KMS-11 (cell line): ENCODE data around the gene FRMD4A.

ENCODE experiments used
- H2AFZ ChIP-seq: fragments of 200-600 bp; sonication (generic); 2 replicates; pipeline ENCODE4 v1.6.1; 2016; ENCODE audit warnings: antibody characterized with exemption, mixed run types, low read depth
- H3K27ac ChIP-seq: fragments of 200-600 bp; sonication (generic); 2 replicates; pipeline ENCODE4 v1.6.1; 2016; ENCODE audit warnings: mild to moderate bottlenecking, mixed run types
- H3K27me3 ChIP-seq: fragments of 200-600 bp; sonication (generic); 2 replicates; pipeline ENCODE4 v1.6.1; 2017; ENCODE audit warnings: mild to moderate bottlenecking, low read depth, mixed run types, moderate library complexity; ENCODE audit not compliant: insufficient read depth
- H3K36me3 ChIP-seq: fragments of 200-600 bp; sonication (generic); 2 replicates; pipeline ENCODE4 v1.6.1; 2017; ENCODE audit warnings: mild to moderate bottlenecking, mixed run types; ENCODE audit not compliant: insufficient read depth
- H3K4me1 ChIP-seq: fragments of 200-600 bp; sonication (generic); 2 replicates; pipeline ENCODE4 v1.6.1; 2016; ENCODE audit warnings: mild to moderate bottlenecking, low read depth, mixed run types; ENCODE audit not compliant: poor library complexity, severe bottlenecking
- H3K4me2 ChIP-seq: fragments of 200-600 bp; sonication (generic); 2 replicates; pipeline ENCODE4 v1.7.0; 2016; ENCODE audit warnings: mild to moderate bottlenecking, mixed run types
- H3K4me3 ChIP-seq: fragments of 200-600 bp; sonication (generic); IDR thresholded peaks from 2 replicates; pipeline ENCODE4 v1.6.1; 2017; ENCODE audit warnings: low read depth, low read length, mixed read lengths; ENCODE audit not compliant: insufficient read depth
- H3K79me2 ChIP-seq: fragments of 200-600 bp; sonication (generic); 2 replicates; pipeline ENCODE4 v1.6.1; 2016; ENCODE audit warnings: low read depth, mixed run types; ENCODE audit not compliant: insufficient read depth
- H3K9ac ChIP-seq: fragments of 200-600 bp; sonication (generic); 2 replicates; pipeline ENCODE4 v1.6.1; 2016; ENCODE audit warnings: mild to moderate bottlenecking, mixed run types
- H4K20me1 ChIP-seq: fragments of 200-600 bp; sonication (generic); 2 replicates; pipeline ENCODE4 v1.6.1; 2016; ENCODE audit warnings: mild to moderate bottlenecking, mixed run types; ENCODE audit not compliant: insufficient read depth
- TF ChIP-seq, protein P1 (sequence below): fragments of 200-600 bp; sonication (generic); conservative IDR thresholded peaks from 2 replicates; pipeline ENCODE4 v1.6.1; 2017; ENCODE audit warnings: low read depth, mild to moderate bottlenecking, antibody characterized with exemption, low read length, moderate library complexity, mixed read lengths

FRMD4A gene

GRCh38 chr10:13637894-13638293, 692.8 kb downstream of the FRMD4A start:
- TF ChIP-seq, protein P1, sequence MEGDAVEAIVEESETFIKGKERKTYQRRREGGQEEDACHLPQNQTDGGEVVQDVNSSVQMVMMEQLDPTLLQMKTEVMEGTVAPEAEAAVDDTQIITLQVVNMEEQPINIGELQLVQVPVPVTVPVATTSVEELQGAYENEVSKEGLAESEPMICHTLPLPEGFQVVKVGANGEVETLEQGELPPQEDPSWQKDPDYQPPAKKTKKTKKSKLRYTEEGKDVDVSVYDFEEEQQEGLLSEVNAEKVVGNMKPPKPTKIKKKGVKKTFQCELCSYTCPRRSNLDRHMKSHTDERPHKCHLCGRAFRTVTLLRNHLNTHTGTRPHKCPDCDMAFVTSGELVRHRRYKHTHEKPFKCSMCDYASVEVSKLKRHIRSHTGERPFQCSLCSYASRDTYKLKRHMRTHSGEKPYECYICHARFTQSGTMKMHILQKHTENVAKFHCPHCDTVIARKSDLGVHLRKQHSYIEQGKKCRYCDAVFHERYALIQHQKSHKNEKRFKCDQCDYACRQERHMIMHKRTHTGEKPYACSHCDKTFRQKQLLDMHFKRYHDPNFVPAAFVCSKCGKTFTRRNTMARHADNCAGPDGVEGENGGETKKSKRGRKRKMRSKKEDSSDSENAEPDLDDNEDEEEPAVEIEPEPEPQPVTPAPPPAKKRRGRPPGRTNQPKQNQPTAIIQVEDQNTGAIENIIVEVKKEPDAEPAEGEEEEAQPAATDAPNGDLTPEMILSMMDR, result no peak
- no peaks in the 10 kb centered on the region for H4K20me1 ChIP-seq
- H3K36me3 ChIP-seq, result no peaks in the 10 kb centered on the region

DNA sequence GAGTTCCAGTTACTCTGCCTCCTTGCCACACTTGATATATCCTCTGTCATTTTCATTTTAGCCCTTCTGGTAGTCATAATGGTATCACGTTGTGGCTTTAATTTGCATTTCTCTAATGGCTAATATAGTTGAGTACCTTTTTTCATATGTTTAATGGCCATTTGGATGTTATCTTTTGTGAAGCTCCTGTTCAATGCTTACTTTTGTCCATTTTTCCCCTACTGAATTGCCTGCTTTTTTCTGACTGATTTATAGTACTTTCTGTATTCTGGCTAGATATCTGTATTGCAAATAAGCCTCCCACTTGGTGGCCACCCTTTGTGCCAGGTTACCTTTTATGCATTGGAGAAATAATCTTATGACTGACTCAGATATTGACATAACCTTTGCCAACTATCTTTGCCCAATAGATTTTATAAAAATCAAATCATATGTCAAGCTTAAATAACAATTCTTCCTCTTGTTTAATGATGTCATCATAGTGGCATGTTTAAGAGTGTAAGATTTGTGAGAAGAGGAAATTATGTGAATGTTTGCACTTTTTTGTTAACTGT, 693.3 kb downstream of the FRMD4A start:
- Histone ChIP-seq H3K9ac (no peak overlapping the region), H3K27me3 (no peaks in the 10 kb centered on the region), H3K36me3 (no peaks in the 10 kb centered on the region), H3K79me2 (no peaks in the 10 kb centered on the region), H3K4me2 (no peak overlapping the region), H2AFZ (no peak overlapping the region), H4K20me1 (no peaks in the 10 kb centered on the region), H3K4me3 (no peak overlapping the region), H3K4me1 (no peaks in the 10 kb centered on the region), H3K27ac (no peak overlapping the region)
- TF ChIP-seq, protein P1, result no peak

More at GRCh38 chr10:13637894-13638293, 692.8 kb downstream of the FRMD4A start:
- Histone ChIP-seq H3K4me3 (no peak overlapping the region), H3K9ac (no peak overlapping the region), H3K27ac (no peak overlapping the region), H3K4me1 (no peaks in the 10 kb centered on the region), H2AFZ (no peak overlapping the region), H3K79me2 (no peaks in the 10 kb centered on the region), H3K4me2 (no peak overlapping the region), H3K27me3 (no peaks in the 10 kb centered on the region)

GRCh38 chr10:13636776-13637175, 693.9 kb downstream of the FRMD4A start:
- Histone ChIP-seq H3K27me3 (no peaks in the 10 kb centered on the region), H3K4me3 (no peak overlapping the region), H3K9ac (no peak overlapping the region), H3K4me1 (no peaks in the 10 kb centered on the region), H3K36me3 (no peaks in the 10 kb centered on the region), H3K79me2 (no peaks in the 10 kb centered on the region), H2AFZ (no peak overlapping the region), H4K20me1 (no peaks in the 10 kb centered on the region), H3K27ac (no peak overlapping the region), H3K4me2 (no peak overlapping the region)
- TF ChIP-seq, protein P1, result no peak

DNA sequence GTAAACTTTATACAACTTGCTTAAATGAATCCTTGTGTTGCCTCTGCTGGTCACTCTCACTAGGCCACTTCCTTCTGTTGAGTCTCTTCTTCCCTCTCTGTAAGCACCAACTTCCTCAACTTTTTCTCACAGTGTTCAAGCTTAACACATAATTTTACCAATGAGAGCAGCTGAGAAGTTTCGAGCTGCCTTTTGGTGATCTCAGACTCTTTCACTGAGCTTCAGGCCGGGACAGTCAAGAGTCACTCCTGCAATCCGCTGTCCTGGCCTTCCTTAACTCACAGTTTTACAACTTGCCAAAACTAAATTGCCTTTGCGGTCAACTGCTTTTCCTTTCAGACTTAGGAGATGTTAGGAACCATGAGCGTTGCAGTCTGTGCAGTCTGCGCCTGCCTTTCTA, 696.5 kb downstream of the FRMD4A start:
- no peaks in the 10 kb centered on the region for H3K36me3 ChIP-seq
- no peak overlapping the region for H3K9ac ChIP-seq
- TF ChIP-seq, protein P1, result no peak
- H3K27me3 ChIP-seq, result no peaks in the 10 kb centered on the region
- H2AFZ ChIP-seq, result no peak overlapping the region
- H3K4me1 ChIP-seq, result no peaks in the 10 kb centered on the region
- H3K27ac ChIP-seq, result no peak overlapping the region
- H3K4me3 ChIP-seq, result no peak overlapping the region
- no peaks in the 10 kb centered on the region for H4K20me1 ChIP-seq
- no peak overlapping the region for H3K4me2 ChIP-seq
- no peaks in the 10 kb centered on the region for H3K79me2 ChIP-seq
